H9 (cell line): ENCODE results near the gene HLA-A. TPM values are rescaled to one million over a fixed set of nuclear protein-coding genes. Genes with fewer than 3 reads are reported as not detected.
A peak's percentile ranks its signal among the peaks of the same experiment; 100 is the strongest.

Source experiments
- DNase-seq: peaks from one replicate; pipeline ENCODE4 v3.0.0-alpha.2; 2017
- H2AFZ ChIP-seq: one replicate; pipeline ENCODE4 v1.6.1; 2013; ENCODE audit warnings: mild to moderate bottlenecking, low read length, control low read depth, moderate library complexity
- H2AK5ac ChIP-seq: 2 replicates; pipeline ENCODE4 v1.6.1; 2013; ENCODE audit warnings: low read length, control low read depth, mixed read lengths; ENCODE audit not compliant: insufficient read length
- H2BK120ac ChIP-seq: one replicate; pipeline ENCODE4 v1.6.1; 2013; ENCODE audit warnings: low read depth, mild to moderate bottlenecking, low read length, control low read depth, inconsistent platforms; ENCODE audit not compliant: poor library complexity, severe bottlenecking
- H2BK12ac ChIP-seq: 2 replicates; pipeline ENCODE4 v1.6.1; 2013; ENCODE audit warnings: low read length, control low read depth, mixed read lengths, low read depth; ENCODE audit not compliant: insufficient read length
- H2BK15ac ChIP-seq: 2 replicates; pipeline ENCODE4 v1.6.1; 2013; ENCODE audit warnings: low read depth, low read length, control low read depth
- H2BK20ac ChIP-seq: one replicate; pipeline ENCODE4 v1.6.1; 2013; ENCODE audit warnings: low read depth, mild to moderate bottlenecking, low read length, control low read depth, inconsistent platforms; ENCODE audit not compliant: poor library complexity, severe bottlenecking
- H2BK5ac ChIP-seq: 2 replicates; pipeline ENCODE4 v1.6.1; 2013; ENCODE audit warnings: low read length, control low read depth, mixed read lengths; ENCODE audit not compliant: insufficient read length
- H3K14ac ChIP-seq: 2 replicates; pipeline ENCODE4 v1.6.1; 2013; ENCODE audit warnings: low read length, control low read depth; ENCODE audit not compliant: insufficient read depth
- H3K18ac ChIP-seq: 2 replicates; pipeline ENCODE4 v1.6.1; 2013; ENCODE audit warnings: low read depth, mild to moderate bottlenecking, mixed read lengths, low read length, control low read depth; ENCODE audit not compliant: insufficient read length
- H3K23ac ChIP-seq: 2 replicates; pipeline ENCODE4 v1.6.1; 2013; ENCODE audit warnings: low read length, control low read depth, mixed read lengths, low read depth; ENCODE audit not compliant: insufficient read length
- H3K23me2 ChIP-seq: 2 replicates; pipeline ENCODE4 v1.6.1; 2013; ENCODE audit warnings: low read depth, mild to moderate bottlenecking, mixed read lengths, low read length, control low read depth; ENCODE audit not compliant: insufficient read length, poor library complexity, severe bottlenecking
- H3K27ac ChIP-seq: 2 replicates; pipeline ENCODE4 v1.5.1; 2013; ENCODE audit warnings: low read length, control low read depth, mixed read lengths, low read depth; ENCODE audit not compliant: insufficient read length
- H3K27me3 ChIP-seq: 2 replicates; pipeline ENCODE4 v1.6.1; 2013; ENCODE audit warnings: low read length, control low read depth, inconsistent platforms; ENCODE audit not compliant: insufficient read depth
- H3K4ac ChIP-seq: 2 replicates; pipeline ENCODE4 v1.6.1; 2013; ENCODE audit warnings: low read depth, mild to moderate bottlenecking, control low read depth, inconsistent platforms, low read length, moderate library complexity
- H3K4me1 ChIP-seq: 2 replicates; pipeline ENCODE4 v1.6.1; 2013; ENCODE audit warnings: low read length, control low read depth, inconsistent platforms; ENCODE audit not compliant: insufficient read depth
- H3K4me2 ChIP-seq: 2 replicates; pipeline ENCODE4 v1.6.1; 2013; ENCODE audit warnings: low read length, control low read depth, mixed read lengths; ENCODE audit not compliant: insufficient read length, insufficient read depth
- H3K56ac ChIP-seq: 2 replicates; pipeline ENCODE4 v1.6.1; 2013; ENCODE audit warnings: low read depth, mild to moderate bottlenecking, mixed read lengths, low read length, control low read depth; ENCODE audit not compliant: insufficient read length
- H3K79me1 ChIP-seq: 2 replicates; pipeline ENCODE4 v1.6.1; 2013; ENCODE audit warnings: low read depth, mild to moderate bottlenecking, moderate library complexity, low read length, control low read depth, inconsistent platforms; ENCODE audit not compliant: insufficient read depth, poor library complexity, severe bottlenecking
- H3K79me2 ChIP-seq: 2 replicates; pipeline ENCODE4 v1.6.1; 2013; ENCODE audit warnings: low read length, control low read depth, inconsistent platforms; ENCODE audit not compliant: insufficient read depth
- H3K9ac ChIP-seq: 2 replicates; pipeline ENCODE4 v1.6.1; 2013; ENCODE audit warnings: low read length, control low read depth, mixed read lengths; ENCODE audit not compliant: insufficient read length; ENCODE audit errors: extremely low read depth
- H3K9me3 ChIP-seq: one replicate; pipeline ENCODE4 v1.6.1; 2013; ENCODE audit warnings: low read depth, low read length, inconsistent platforms; ENCODE audit not compliant: control insufficient read depth
- H3T11ph ChIP-seq: one replicate; pipeline ENCODE4 v1.6.1; 2013; ENCODE audit warnings: mild to moderate bottlenecking, low read length, control low read depth, inconsistent platforms
- H4K20me1 ChIP-seq: one replicate; pipeline ENCODE4 v1.6.1; 2013; ENCODE audit not compliant: control insufficient read depth, insufficient read length, insufficient read depth
- H4K5ac ChIP-seq: 2 replicates; pipeline ENCODE4 v1.6.1; 2013; ENCODE audit warnings: low read depth, mild to moderate bottlenecking, mixed read lengths, low read length, control low read depth; ENCODE audit not compliant: insufficient read length
- H4K8ac ChIP-seq: replicated peaks from 2 replicates; pipeline ENCODE4 v1.6.1; 2013; ENCODE audit warnings: low read length, control low read depth, mixed read lengths, low read depth; ENCODE audit not compliant: insufficient read length
- H4K91ac ChIP-seq: 2 replicates; pipeline ENCODE4 v1.6.1; 2013; ENCODE audit warnings: low read depth, mild to moderate bottlenecking, moderate library complexity, mixed read lengths, low read length, control low read depth; ENCODE audit not compliant: insufficient read length
- H3K27ac Mint-ChIP-seq, 3 experiments: 2 replicates in 2 of 3; 3 replicates in 1 of 3; pipeline ENCODE4 v1.8.0; 2020 to 2021; ENCODE audit warnings: mixed read lengths in 3 of 3, mild to moderate bottlenecking in 1 of 3, moderate library complexity in 1 of 3
- H3K27me3 Mint-ChIP-seq: 2 replicates; pipeline ENCODE4 v1.8.0; 2021; ENCODE audit warnings: low read depth, mild to moderate bottlenecking, moderate library complexity, mixed read lengths
- H3K36me3 Mint-ChIP-seq, 3 experiments: 2 replicates in 2 of 3; 3 replicates in 1 of 3; pipeline ENCODE4 v1.8.0; 2020 to 2021; ENCODE audit warnings: low read depth in 3 of 3, mixed read lengths in 3 of 3; ENCODE audit not compliant: insufficient read depth in 1 of 3
- H3K4me1 Mint-ChIP-seq, 2 experiments: 2 replicates each; pipeline ENCODE4 v1.8.0; 2020; ENCODE audit warnings: mixed read lengths in 2 of 2
- H3K4me3 Mint-ChIP-seq, 2 experiments: 2 replicates in 1 of 2; 3 replicates in 1 of 2; pipeline ENCODE4 v1.8.0; 2020 to 2021; ENCODE audit warnings: mild to moderate bottlenecking in 2 of 2, mixed read lengths in 2 of 2, moderate library complexity in 1 of 2
- H3K9me3 Mint-ChIP-seq, 2 experiments: 2 replicates in 1 of 2; 3 replicates in 1 of 2; pipeline ENCODE4 v1.8.0; 2020; ENCODE audit warnings: mild to moderate bottlenecking in 2 of 2, mixed read lengths in 2 of 2, moderate library complexity in 1 of 2
- WGBS: extraction: QIAGEN DNeasy Blood & Tissue Kit; methylation state at CpG from one replicate; pipeline ENCODE4 v1.1.7; 2013; ENCODE audit warnings: missing lambda C conversion rate, low lambda C conversion rate, mixed read lengths; ENCODE audit not compliant: insufficient read length; ENCODE audit errors: extremely low coverage; 5-methylcytosine and 5-hydroxymethylcytosine counted together
- total RNA-seq: library from RNA; stranded (reverse); gene quantifications from 2 replicates; pipeline ENCODE4 v1.2.1, GENCODE V29; 2021
- TF ChIP-seq, protein P1 (sequence below): fragments of 200-600 bp; sonication (generic); conservative IDR thresholded peaks from 3 replicates; pipeline ENCODE4 v1.8.0; 2021; ENCODE audit warnings: antibody characterized with exemption, mild to moderate bottlenecking

Gene HLA-A
- total RNA-seq, 1 experiment from 2014 or later = 248 TPM

DNA sequence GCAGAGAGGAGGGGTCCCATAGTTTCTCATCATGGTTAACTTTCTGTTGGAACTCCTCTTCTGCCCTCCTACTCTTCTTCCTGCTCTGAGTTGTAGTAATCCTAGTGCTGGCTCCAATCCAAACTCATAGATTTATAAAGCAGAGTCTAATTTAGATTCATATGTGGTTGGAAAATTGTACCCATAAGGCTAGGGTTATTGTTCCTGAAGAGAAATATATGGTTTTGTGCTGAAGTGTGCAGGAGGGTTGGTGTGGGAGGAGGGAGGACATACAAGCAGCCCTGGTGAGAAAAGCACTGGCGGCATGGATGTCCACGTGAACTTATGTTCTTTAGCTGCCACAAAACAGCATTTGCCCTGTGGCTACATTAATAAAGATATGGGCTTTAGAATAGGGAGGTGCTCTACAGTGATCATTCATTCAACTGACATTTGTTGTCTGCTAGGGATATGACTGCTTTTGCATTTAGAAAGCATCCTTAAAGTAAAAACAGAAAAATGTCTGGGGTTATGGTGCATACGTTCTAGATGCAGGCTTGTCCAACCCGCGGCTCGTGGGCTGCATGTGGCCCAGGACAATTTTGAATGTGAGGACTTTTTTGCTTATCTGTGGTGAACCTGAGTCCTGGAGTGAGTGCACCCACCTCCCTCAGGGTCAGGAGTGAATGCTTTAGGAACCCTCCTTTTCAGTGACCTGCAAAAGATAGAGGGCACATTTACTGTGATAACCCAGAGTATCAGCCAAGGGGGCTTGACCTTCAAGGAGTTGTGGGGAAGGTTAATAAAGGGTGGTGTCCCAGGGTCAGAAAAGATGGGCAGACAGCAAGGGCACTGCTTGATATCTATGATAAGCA lies 4.1 kb downstream of the HLA-A start:
- Histone ChIP-seq H3K27me3 (no peaks in the 10 kb centered on the region; the same call in 1 of the 2 replicates), H3K23ac (no peak overlapping the region), H2BK12ac (no peak overlapping the region), H2AK5ac (no peak overlapping the region), H2BK120ac (no peak overlapping the region), H3K79me1 (no peaks in the 10 kb centered on the region), H3K56ac (no peak overlapping the region), H2AFZ (no peak overlapping the region), H3K4me1 (no peaks in the 10 kb centered on the region), H4K5ac (no peak overlapping the region), H3K23me2 (peaks cover 8% of the 10 kb centered on the region), H2BK20ac (no peak overlapping the region), H4K91ac (no peak overlapping the region), H3K27ac (no peak overlapping the region), H3K79me2 (no peaks in the 10 kb centered on the region), H2BK5ac (no peak overlapping the region), H4K20me1 (no peaks in the 10 kb centered on the region), H3K9ac (no peak overlapping the region), H3K4ac (no peak overlapping the region), H4K8ac (no peak overlapping the region), H3K18ac (no peak overlapping the region), H3T11ph (no peak overlapping the region), H2BK15ac (no peak overlapping the region), H3K14ac (no peak overlapping the region), H3K9me3 (no peaks in the 10 kb centered on the region), H3K4me2 (no peak overlapping the region)
- no CpG with 5 or more reads among the region's 6 CpGs for WGBS
- H3K27me3 Mint-ChIP-seq = peaks cover 7% of the 10 kb centered on the region
- peaks cover 31 to 46% (median 33%) of the 10 kb centered on the region in 3 experiments for H3K36me3 Mint-ChIP-seq
- TF ChIP-seq, protein P1, sequence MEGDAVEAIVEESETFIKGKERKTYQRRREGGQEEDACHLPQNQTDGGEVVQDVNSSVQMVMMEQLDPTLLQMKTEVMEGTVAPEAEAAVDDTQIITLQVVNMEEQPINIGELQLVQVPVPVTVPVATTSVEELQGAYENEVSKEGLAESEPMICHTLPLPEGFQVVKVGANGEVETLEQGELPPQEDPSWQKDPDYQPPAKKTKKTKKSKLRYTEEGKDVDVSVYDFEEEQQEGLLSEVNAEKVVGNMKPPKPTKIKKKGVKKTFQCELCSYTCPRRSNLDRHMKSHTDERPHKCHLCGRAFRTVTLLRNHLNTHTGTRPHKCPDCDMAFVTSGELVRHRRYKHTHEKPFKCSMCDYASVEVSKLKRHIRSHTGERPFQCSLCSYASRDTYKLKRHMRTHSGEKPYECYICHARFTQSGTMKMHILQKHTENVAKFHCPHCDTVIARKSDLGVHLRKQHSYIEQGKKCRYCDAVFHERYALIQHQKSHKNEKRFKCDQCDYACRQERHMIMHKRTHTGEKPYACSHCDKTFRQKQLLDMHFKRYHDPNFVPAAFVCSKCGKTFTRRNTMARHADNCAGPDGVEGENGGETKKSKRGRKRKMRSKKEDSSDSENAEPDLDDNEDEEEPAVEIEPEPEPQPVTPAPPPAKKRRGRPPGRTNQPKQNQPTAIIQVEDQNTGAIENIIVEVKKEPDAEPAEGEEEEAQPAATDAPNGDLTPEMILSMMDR = no peak
- DNase-seq = no peak
- no peaks in the 10 kb centered on the region for H3K9me3 Mint-ChIP-seq
- H3K4me1 Mint-ChIP-seq = peaks cover 7 to 15% of the 10 kb centered on the region in 2 experiments
- H3K27ac Mint-ChIP-seq = peak overlapping the region in 1 of 3 experiments; percentile 37; a peak in 1 of 7 replicates
- H3K4me3 Mint-ChIP-seq = no peak overlapping the region
